GM12878 (cell line): ENCODE data around the gene PYGM. TPM values are rescaled to one million over a fixed set of nuclear protein-coding genes. Genes with fewer than 3 reads are reported as not detected.

Experiments used
- ATAC-seq: fragments of 200-7000 bp; cut with Tn5 transposase; 3 replicates; pipeline ENCODE4 v1.9.1; 2020; ENCODE audit warnings: mild to moderate bottlenecking, moderate library complexity
- BruUV-seq: library from RNA; stranded (reverse); fragments of 400-500 nt; replicated peaks from 2 replicates; lab custom pipeline; 2021; lab: Mats Ljungman, UMichigan
- CTCF ChIA-PET: fragments of 300-600 bp; sonication (Branson Sonifier 250); formaldehyde crosslinking; extraction: SDS; loops from one replicate; lab custom pipeline; 2021; ENCODE audit warnings: inconsistent platforms; lab: Yijun Ruan, JAX
- POLR2A ChIA-PET: fragments of 350-600 bp; formaldehyde crosslinking; extraction: SDS; loops from one replicate; lab custom pipeline; 2021; ENCODE audit warnings: inconsistent platforms; lab: Charles Lee
- RAD21 ChIA-PET: fragments of 300-600 bp; sonication (Branson Sonifier 250); formaldehyde crosslinking; loops from one replicate; lab custom pipeline; 2023; ENCODE audit warnings: antibody characterized with exemption; ENCODE audit not compliant: unreplicated experiment; lab: Charles Lee
- SMC1A ChIA-PET: fragments of 300-600 bp; sonication (Branson Sonifier 250); formaldehyde crosslinking; loops from one replicate; lab custom pipeline; 2023; ENCODE audit not compliant: unreplicated experiment, uncharacterized antibody; lab: Charles Lee
- DNase-seq: peaks from one replicate; pipeline ENCODE4 v3.0.0-alpha.2; 2011; ENCODE audit warnings: low read depth, low spot score
- FAIRE-seq: peaks from 3 replicates; lab custom pipeline; 2011; peaks lifted over from hg19 to GRCh38; lab: Jason Lieb, UNC
- H2AFZ ChIP-seq: 2 replicates; pipeline ENCODE4 v1.6.0; 2011; ENCODE audit warnings: low read depth, low read length, control low read depth; ENCODE audit not compliant: control insufficient read depth
- H3K27ac ChIP-seq: 2 replicates; pipeline ENCODE4 v1.5.1; 2011; ENCODE audit warnings: control low read depth; ENCODE audit not compliant: control insufficient read depth, insufficient read depth
- H3K27me3 ChIP-seq, 2 experiments: replicated peaks in 1 of 2; 2 replicates each; pipeline versions ENCODE4 v1.6.0 to v1.6.1; 2011; ENCODE audit warnings: low read length in 1 of 2; ENCODE audit not compliant: control insufficient read depth in 2 of 2, insufficient read depth in 2 of 2
- H3K36me3 ChIP-seq, 2 experiments: 2 replicates each; pipeline ENCODE4 v1.5.1; 2011; ENCODE audit warnings: low read length in 1 of 2; ENCODE audit not compliant: control insufficient read depth in 2 of 2, insufficient read depth in 2 of 2
- H3K4me1 ChIP-seq: 2 replicates; pipeline ENCODE4 v1.6.1; 2011; ENCODE audit warnings: mild to moderate bottlenecking, low read length, moderate library complexity, mixed read lengths; ENCODE audit not compliant: control insufficient read depth, insufficient read depth
- H3K4me2 ChIP-seq: 2 replicates; pipeline ENCODE4 v1.6.0; 2011; ENCODE audit warnings: control low read depth; ENCODE audit not compliant: control insufficient read depth, insufficient read depth
- H3K4me3 ChIP-seq: fragments of 200-600 bp; sonication (generic); 2 replicates; pipeline ENCODE4 v1.5.1; 2016
- H3K79me2 ChIP-seq: 2 replicates; pipeline ENCODE4 v1.6.0; 2011; ENCODE audit warnings: low read length; ENCODE audit not compliant: control insufficient read depth, insufficient read depth
- H3K9ac ChIP-seq: 2 replicates; pipeline ENCODE4 v1.8.0; 2011; ENCODE audit warnings: low read length, control low read depth, mixed read lengths; ENCODE audit not compliant: control insufficient read depth, insufficient read depth
- H3K9me3 ChIP-seq: replicated peaks from 3 replicates; pipeline ENCODE4 v1.5.1; 2011; ENCODE audit warnings: mild to moderate bottlenecking, low read length; ENCODE audit not compliant: control insufficient read depth, insufficient read depth
- H4K20me1 ChIP-seq: 2 replicates; pipeline ENCODE4 v1.6.0; 2011; ENCODE audit not compliant: control insufficient read depth, insufficient read depth
- CBX5 ChIP-seq: sonication (generic); IDR thresholded peaks from 2 replicates; pipeline ENCODE4 v1.6.1; 2016; ENCODE audit warnings: low read depth, moderate library complexity, mild to moderate bottlenecking, inconsistent platforms
- CHD4 ChIP-seq: fragments of 200-600 bp; sonication (generic); IDR thresholded peaks from 2 replicates; pipeline ENCODE4 v1.6.1; 2016; ENCODE audit warnings: mild to moderate bottlenecking
- CREB1 ChIP-seq: IDR thresholded peaks from 2 replicates; pipeline ENCODE4 v1.6.1; 2012; ENCODE audit warnings: low read depth, mild to moderate bottlenecking, inconsistent platforms
- CREM ChIP-seq: IDR thresholded peaks from 2 replicates; pipeline ENCODE4 v1.6.1; 2014; ENCODE audit warnings: antibody characterized with exemption, low read depth
- IRF4 ChIP-seq: IDR thresholded peaks from 2 replicates; pipeline ENCODE4 v1.6.1; 2011; ENCODE audit warnings: low read depth, low read length
- MEF2B ChIP-seq: fragments of 450-650 bp; IDR thresholded peaks from 2 replicates; pipeline ENCODE4 v1.6.1; 2018; ENCODE audit warnings: mild to moderate bottlenecking, moderate library complexity; ENCODE audit not compliant: partially characterized antibody, poor library complexity, severe bottlenecking
- NR2F1 ChIP-seq: fragments of 450-650 bp; conservative IDR thresholded peaks from 2 replicates; pipeline ENCODE4 v1.6.1; 2017; ENCODE audit warnings: mild to moderate bottlenecking
- PAX5 ChIP-seq: IDR thresholded peaks from 2 replicates; pipeline ENCODE4 v1.6.1; 2011; ENCODE audit warnings: low read depth, low read length, borderline replicate concordance
- RUNX3 ChIP-seq: IDR thresholded peaks from 2 replicates; pipeline ENCODE4 v1.6.1; 2012; ENCODE audit warnings: low read length, inconsistent platforms
- TCF7 ChIP-seq: IDR thresholded peaks from 2 replicates; pipeline ENCODE4 v1.6.1; 2014; ENCODE audit warnings: antibody characterized with exemption, borderline replicate concordance
- WRNIP1 ChIP-seq: IDR thresholded peaks from 2 replicates; pipeline ENCODE4 v1.6.1; 2011; ENCODE audit warnings: low read depth, low read length, improper control_type of control experiment, borderline replicate concordance
- WGBS: methylation state at CpG from one replicate; pipeline ENCODE4 v1.1.6; 2016; ENCODE audit warnings: low lambda C conversion rate; ENCODE audit not compliant: insufficient replicate concordance, insufficient coverage; ENCODE audit errors: missing lambda C conversion rate; 5-methylcytosine and 5-hydroxymethylcytosine counted together
- in situ Hi-C: fragments of 300-500 bp; cut with MboI; formaldehyde crosslinking; loops from 9 replicates; pipeline ENCODE4 v1.14.3; 2018; ENCODE audit warnings: mixed read lengths
- intact Hi-C: fragments of 100-400 bp; cut with micrococcal nuclease; formaldehyde crosslinking; loops from one replicate; pipeline ENCODE4 v1.14.2; 2022; ENCODE audit not compliant: unreplicated experiment
- polyA plus RNA-seq, 11 experiments: library from polyadenylated mRNA; depleted of rRNA in 4 of 11; unstranded in 6 of 11; stranded (reverse) in 5 of 11; fragments of >200 nt; fragmentation: Nextera tagmentation in 4 of 11; fragmentation: Illumina TruSeq in 1 of 11; extraction: Ambion mirVana in 4 of 11; extraction: Trizol in 1 of 11; gene quantifications; 1 replicate in 1 of 11; 2 replicates in 10 of 11; pipeline versions ENCODE4 v1.2.1 to v1.2.3, GENCODE V29; 2011 to 2016; ENCODE audit warnings: inconsistent platforms in 2 of 11, missing spikeins in 2 of 11, low read depth in 1 of 11
- total RNA-seq, 4 experiments: library from RNA; depleted of rRNA in 3 of 4; stranded (reverse); fragments of >200 nt in 3 of 4; fragmentation: Illumina TruSeq in 1 of 4; extraction: Trizol in 1 of 4; gene quantifications; 2 replicates each; pipeline versions ENCODE4 v1.2.1 to v1.2.3, GENCODE V29; 2013 to 2021
- TF ChIP-seq, protein P1 (sequence below): fragments of 150-350 bp; IDR thresholded peaks from 2 replicates; pipeline ENCODE4 v1.6.1; 2016; ENCODE audit warnings: low read depth, low read length
- TF ChIP-seq, protein P2 (sequence below): IDR thresholded peaks from 2 replicates; pipeline ENCODE4 v1.6.1; 2012; ENCODE audit warnings: mild to moderate bottlenecking, low read depth, low read length
- TF ChIP-seq, protein P3 (sequence below): fragments of 450-650 bp; IDR thresholded peaks from 2 replicates; pipeline ENCODE4 v1.6.1; 2016; ENCODE audit warnings: mild to moderate bottlenecking

Gene PYGM
- total and polyA plus RNA-seq, 10 of the 15 experiments (the other 5 are each of a cell fraction or from before 2014, with no cell fraction given) = 0.04 to 3.7 (median 0.27) TPM; not detected in 1

DNA sequence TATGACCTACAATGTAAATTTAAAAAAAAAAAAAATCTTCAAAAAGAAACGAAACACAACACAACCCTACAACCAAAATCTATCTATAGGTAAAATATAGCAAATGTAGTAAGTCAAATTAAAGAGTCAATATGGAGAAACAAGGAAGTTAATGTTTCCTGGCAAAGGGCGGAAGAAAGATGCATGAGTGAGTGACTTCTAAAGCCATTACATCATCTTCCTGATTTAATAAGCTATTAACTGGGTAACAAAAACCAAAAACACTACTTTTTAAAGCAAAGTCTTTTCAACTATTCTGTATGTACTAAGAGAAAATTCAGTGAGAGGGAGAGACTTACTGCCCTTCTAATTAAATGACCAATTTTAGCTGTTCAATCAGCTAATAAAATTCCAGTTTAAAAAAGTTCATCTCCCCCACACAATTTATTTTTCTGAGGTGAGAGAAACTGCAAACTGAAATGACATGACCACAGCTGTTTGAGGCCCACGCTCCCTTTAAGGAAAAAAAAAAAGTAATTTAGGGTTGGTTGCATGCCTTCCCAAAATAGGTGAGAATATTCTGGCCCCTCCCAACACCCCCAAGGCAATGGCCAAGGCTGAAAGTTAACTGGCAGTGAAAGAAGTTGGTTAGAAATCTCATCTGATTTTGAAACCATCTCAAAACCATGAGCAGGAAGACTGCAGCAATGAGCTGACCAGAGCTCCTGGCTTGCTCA, 12.7 kb upstream of the PYGM start:
- ChIA-PET SMC1A (interaction anchor here (0.8 to 2.6 kb wide), 12 partner anchors 9 to 121 kb away, joined by 3 to 18 read pairs (median 4); partner anchors contain the start of genes CDC42BPG, MEN1 and RASGRP2), RAD21 (interaction anchor here (0.9 to 2.2 kb wide), 10 partner anchors 9 to 122 kb away, joined by 3 to 9 read pairs (median 4); partner anchors contain the start of gene RASGRP2), POLR2A (interaction anchor here (0.7 to 2.8 kb wide), 16 partner anchors 9 to 101 kb away, joined by 3 to 12 read pairs (median 3); partner anchors contain the start of genes PYGM and RASGRP2), CTCF (interaction anchor here (0.7 to 2.7 kb wide), 16 partner anchors 9 to 455 kb away, joined by 3 to 15 read pairs (median 3); partner anchors contain the start of genes CDC42BPG, PRDX5, RASGRP2 and TRMT112)
- FAIRE-seq (no peak), DNase-seq (peak; percentile 51), ATAC-seq (peak; percentile 60)
- no peaks in the 10 kb centered on the region for H3K27me3 ChIP-seq
- intact Hi-C loops (loop anchor here (2.0 to 10.0 kb wide), 2 partner anchors 28 to 342 kb away; partner anchors contain the start of genes RASGRP2, TM7SF2 and ZNHIT2), in situ Hi-C loops (no loop called here)
- peak overlapping the region; percentile 63 for H3K27ac ChIP-seq
- H3K4me3 ChIP-seq = peak overlapping the region; percentile 34; the same call in 1 of the 2 replicates
- no peak overlapping the region for H2AFZ ChIP-seq
- H3K79me2 ChIP-seq = peaks cover 66% of the 10 kb centered on the region
- peaks cover 34 to 77% of the 10 kb centered on the region in 2 experiments for H3K36me3 ChIP-seq
- no peaks in the 10 kb centered on the region; the same call in 2 of the 3 replicates for H3K9me3 ChIP-seq
- peaks cover 36% of the 10 kb centered on the region for H3K4me1 ChIP-seq
- H3K9ac ChIP-seq = no peak overlapping the region
- BruUV-seq = no TSS peak
- H3K4me2 ChIP-seq = peak overlapping the region; percentile 80
- 5% methylated on average over 3 of the region's 3 CpGs for WGBS
- peaks cover 28% of the 10 kb centered on the region for H4K20me1 ChIP-seq
- peak; percentile 75 for TF ChIP-seq RUNX3
- no peak for TF ChIP-seq IRF4
- peak; percentile 76 for TF ChIP-seq TCF7
- TF ChIP-seq, protein P1, sequence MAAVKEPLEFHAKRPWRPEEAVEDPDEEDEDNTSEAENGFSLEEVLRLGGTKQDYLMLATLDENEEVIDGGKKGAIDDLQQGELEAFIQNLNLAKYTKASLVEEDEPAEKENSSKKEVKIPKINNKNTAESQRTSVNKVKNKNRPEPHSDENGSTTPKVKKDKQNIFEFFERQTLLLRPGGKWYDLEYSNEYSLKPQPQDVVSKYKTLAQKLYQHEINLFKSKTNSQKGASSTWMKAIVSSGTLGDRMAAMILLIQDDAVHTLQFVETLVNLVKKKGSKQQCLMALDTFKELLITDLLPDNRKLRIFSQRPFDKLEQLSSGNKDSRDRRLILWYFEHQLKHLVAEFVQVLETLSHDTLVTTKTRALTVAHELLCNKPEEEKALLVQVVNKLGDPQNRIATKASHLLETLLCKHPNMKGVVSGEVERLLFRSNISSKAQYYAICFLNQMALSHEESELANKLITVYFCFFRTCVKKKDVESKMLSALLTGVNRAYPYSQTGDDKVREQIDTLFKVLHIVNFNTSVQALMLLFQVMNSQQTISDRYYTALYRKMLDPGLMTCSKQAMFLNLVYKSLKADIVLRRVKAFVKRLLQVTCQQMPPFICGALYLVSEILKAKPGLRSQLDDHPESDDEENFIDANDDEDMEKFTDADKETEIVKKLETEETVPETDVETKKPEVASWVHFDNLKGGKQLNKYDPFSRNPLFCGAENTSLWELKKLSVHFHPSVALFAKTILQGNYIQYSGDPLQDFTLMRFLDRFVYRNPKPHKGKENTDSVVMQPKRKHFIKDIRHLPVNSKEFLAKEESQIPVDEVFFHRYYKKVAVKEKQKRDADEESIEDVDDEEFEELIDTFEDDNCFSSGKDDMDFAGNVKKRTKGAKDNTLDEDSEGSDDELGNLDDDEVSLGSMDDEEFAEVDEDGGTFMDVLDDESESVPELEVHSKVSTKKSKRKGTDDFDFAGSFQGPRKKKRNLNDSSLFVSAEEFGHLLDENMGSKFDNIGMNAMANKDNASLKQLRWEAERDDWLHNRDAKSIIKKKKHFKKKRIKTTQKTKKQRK = no peak
- TF ChIP-seq MEF2B = peak; percentile 17
- no peak for TF ChIP-seq CHD4
- no peak for TF ChIP-seq NR2F1
- 0 out of 2 replicates have a peak, but pooled peaks have one; percentile 21 for TF ChIP-seq CREB1
- no peak for TF ChIP-seq WRNIP1
- TF ChIP-seq CBX5 = no peak
- TF ChIP-seq CREM = 0 out of 2 replicates have a peak, but pooled peaks have one; percentile 21
- TF ChIP-seq, protein P2, sequence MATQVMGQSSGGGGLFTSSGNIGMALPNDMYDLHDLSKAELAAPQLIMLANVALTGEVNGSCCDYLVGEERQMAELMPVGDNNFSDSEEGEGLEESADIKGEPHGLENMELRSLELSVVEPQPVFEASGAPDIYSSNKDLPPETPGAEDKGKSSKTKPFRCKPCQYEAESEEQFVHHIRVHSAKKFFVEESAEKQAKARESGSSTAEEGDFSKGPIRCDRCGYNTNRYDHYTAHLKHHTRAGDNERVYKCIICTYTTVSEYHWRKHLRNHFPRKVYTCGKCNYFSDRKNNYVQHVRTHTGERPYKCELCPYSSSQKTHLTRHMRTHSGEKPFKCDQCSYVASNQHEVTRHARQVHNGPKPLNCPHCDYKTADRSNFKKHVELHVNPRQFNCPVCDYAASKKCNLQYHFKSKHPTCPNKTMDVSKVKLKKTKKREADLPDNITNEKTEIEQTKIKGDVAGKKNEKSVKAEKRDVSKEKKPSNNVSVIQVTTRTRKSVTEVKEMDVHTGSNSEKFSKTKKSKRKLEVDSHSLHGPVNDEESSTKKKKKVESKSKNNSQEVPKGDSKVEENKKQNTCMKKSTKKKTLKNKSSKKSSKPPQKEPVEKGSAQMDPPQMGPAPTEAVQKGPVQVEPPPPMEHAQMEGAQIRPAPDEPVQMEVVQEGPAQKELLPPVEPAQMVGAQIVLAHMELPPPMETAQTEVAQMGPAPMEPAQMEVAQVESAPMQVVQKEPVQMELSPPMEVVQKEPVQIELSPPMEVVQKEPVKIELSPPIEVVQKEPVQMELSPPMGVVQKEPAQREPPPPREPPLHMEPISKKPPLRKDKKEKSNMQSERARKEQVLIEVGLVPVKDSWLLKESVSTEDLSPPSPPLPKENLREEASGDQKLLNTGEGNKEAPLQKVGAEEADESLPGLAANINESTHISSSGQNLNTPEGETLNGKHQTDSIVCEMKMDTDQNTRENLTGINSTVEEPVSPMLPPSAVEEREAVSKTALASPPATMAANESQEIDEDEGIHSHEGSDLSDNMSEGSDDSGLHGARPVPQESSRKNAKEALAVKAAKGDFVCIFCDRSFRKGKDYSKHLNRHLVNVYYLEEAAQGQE = no peak
- TF ChIP-seq, protein P3, sequence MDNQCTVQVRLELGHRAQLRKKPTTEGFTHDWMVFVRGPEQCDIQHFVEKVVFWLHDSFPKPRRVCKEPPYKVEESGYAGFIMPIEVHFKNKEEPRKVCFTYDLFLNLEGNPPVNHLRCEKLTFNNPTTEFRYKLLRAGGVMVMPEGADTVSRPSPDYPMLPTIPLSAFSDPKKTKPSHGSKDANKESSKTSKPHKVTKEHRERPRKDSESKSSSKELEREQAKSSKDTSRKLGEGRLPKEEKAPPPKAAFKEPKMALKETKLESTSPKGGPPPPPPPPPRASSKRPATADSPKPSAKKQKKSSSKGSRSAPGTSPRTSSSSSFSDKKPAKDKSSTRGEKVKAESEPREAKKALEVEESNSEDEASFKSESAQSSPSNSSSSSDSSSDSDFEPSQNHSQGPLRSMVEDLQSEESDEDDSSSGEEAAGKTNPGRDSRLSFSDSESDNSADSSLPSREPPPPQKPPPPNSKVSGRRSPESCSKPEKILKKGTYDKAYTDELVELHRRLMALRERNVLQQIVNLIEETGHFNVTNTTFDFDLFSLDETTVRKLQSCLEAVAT = 0 out of 2 replicates have a peak, but pooled peaks have one; percentile 30
- no peak for TF ChIP-seq PAX5
